Cortex of kidney (tissue), 1 donor: ENCODE results near the gene SLX9.

Experiments used
- DNase-seq: peaks from one replicate; lab custom pipeline; 2025; lab: John Stamatoyannopoulos, UW

The SLX9 gene

GRCh38 chr21:44930543-44930981, 9.3 kb upstream of the SLX9 start:
- DNase-seq = no peak

- DNase-seq = no peak
Observed at GRCh38 chr21:44931137-44931500, 8.7 kb upstream of the SLX9 start.

GRCh38 chr21:44931501-44932407, 8.1 kb upstream of the SLX9 start:
- DNase-seq = no peak

GRCh38 chr21:44932408-44933181, 7.2 kb upstream of the SLX9 start:
- no peak for DNase-seq

- DNase-seq = no peak
Observed at GRCh38 chr21:44933199-44933917, 6.5 kb upstream of the SLX9 start.

GRCh38 chr21:44933918-44934260, 5.9 kb upstream of the SLX9 start:
- no peak for DNase-seq

- DNase-seq = no peak
Observed at GRCh38 chr21:44934276-44934675, 5.6 kb upstream of the SLX9 start.

- DNase-seq = no peak
Observed at GRCh38 chr21:44934797-44935532, 4.9 kb upstream of the SLX9 start.

GRCh38 chr21:44935533-44935927, 4.3 kb upstream of the SLX9 start:
- DNase-seq = no peak

GRCh38 chr21:44938772-44939531, 877 bp upstream of the SLX9 start:
- DNase-seq = no peak

GRCh38 chr21:44940116-44940631, 345 bp downstream of the SLX9 start:
- no peak for DNase-seq

GRCh38 chr21:44941567-44941966, 1.7 kb downstream of the SLX9 start:
- no peak for DNase-seq

- DNase-seq = no peak
Observed at GRCh38 chr21:44942566-44942965, 2.7 kb downstream of the SLX9 start.

- no peak for DNase-seq
Observed at GRCh38 chr21:44943005-44943685, 3.3 kb downstream of the SLX9 start.

GRCh38 chr21:44943686-44944550, 4.1 kb downstream of the SLX9 start:
- DNase-seq = no peak

GRCh38 chr21:44944596-44944995, 4.8 kb downstream of the SLX9 start:
- DNase-seq = no peak

- DNase-seq = no peak
Observed at GRCh38 chr21:44946254-44947041, 6.6 kb downstream of the SLX9 start.

GRCh38 chr21:44947111-44947929, 7.5 kb downstream of the SLX9 start:
- no peak for DNase-seq
